Activated T-cell treated with anti-CD3 and anti-CD28 coated beads, Interleukin-2, amount 50 U/mL, for 72 hours (primary cell): ENCODE results near the gene SLAMF6. TPM values are rescaled to one million over a fixed set of nuclear protein-coding genes. Genes with fewer than 3 reads are reported as not detected.

Experiments used
- ATAC-seq, 2 donors: fragments of 150-1000 bp; cut with Tn5 transposase; replicated peaks in 1 of 2; 2 replicates each; pipeline ENCODE4 v1.10.0; 2021; ENCODE audit warnings: moderate library complexity in 2 of 2, mild to moderate bottlenecking in 1 of 2
- DNase-seq, 2 donors: peaks; one replicate each; pipeline ENCODE4 v3.0.0; 2021 to 2022; ENCODE audit warnings: mixed read lengths in 1 of 2
- H3K27ac Mint-ChIP-seq: one replicate; pipeline ENCODE4 v1.8.0; 2022; ENCODE audit warnings: mild to moderate bottlenecking, moderate library complexity, mixed read lengths
- H3K27me3 Mint-ChIP-seq: one replicate; pipeline ENCODE4 v1.8.0; 2022; ENCODE audit warnings: low read depth, mixed read lengths
- H3K36me3 Mint-ChIP-seq, 2 donors: one replicate each; pipeline ENCODE4 v1.8.0; 2022; ENCODE audit warnings: mixed read lengths in 2 of 2, mild to moderate bottlenecking in 1 of 2; ENCODE audit not compliant: insufficient read depth in 2 of 2
- H3K4me1 Mint-ChIP-seq: one replicate; pipeline ENCODE4 v1.8.0; 2022; ENCODE audit warnings: low read depth, mixed read lengths
- H3K4me3 Mint-ChIP-seq, 2 donors: one replicate each; pipeline ENCODE4 v1.8.0; 2022; ENCODE audit warnings: mild to moderate bottlenecking in 2 of 2, mixed read lengths in 2 of 2, moderate library complexity in 2 of 2
- H3K9me3 Mint-ChIP-seq, 2 donors: one replicate each; pipeline ENCODE4 v1.8.0; 2022; ENCODE audit warnings: mixed read lengths in 2 of 2
- total RNA-seq, 2 donors: library from RNA; stranded (reverse); gene quantifications; one replicate each; pipeline ENCODE4 v1.2.3, GENCODE V29; 2022

The SLAMF6 gene
- total RNA-seq, 2 donors from 2014 or later = 41.6 to 48.8 TPM

GRCh38 chr1:160553778-160554177 is 30.7 kb upstream of the SLAMF6 start:
- H3K27ac Mint-ChIP-seq = no peak overlapping the region

GRCh38 chr1:160552425-160552824 is 29.4 kb upstream of the SLAMF6 start:
- H3K36me3 Mint-ChIP-seq = peaks cover 0 to 3% of the 10 kb centered on the region in 2 donors
- H3K27me3 Mint-ChIP-seq = no peaks in the 10 kb centered on the region
- H3K4me1 Mint-ChIP-seq = peaks cover 11% of the 10 kb centered on the region
- peak overlapping the region; percentile 3 for H3K27ac Mint-ChIP-seq
- no peak for ATAC-seq
- H3K4me3 Mint-ChIP-seq = no peak overlapping the region
- DNase-seq = no peak
- no peaks in the 10 kb centered on the region for H3K9me3 Mint-ChIP-seq

More at GRCh38 chr1:160553778-160554177, 30.7 kb upstream of the SLAMF6 start:
- Mint-ChIP-seq H3K4me1 (peaks cover 19% of the 10 kb centered on the region), H3K36me3 (peaks cover 0 to 5% of the 10 kb centered on the region in 2 donors), H3K9me3 (no peaks in the 10 kb centered on the region), H3K27me3 (no peaks in the 10 kb centered on the region), H3K4me3 (no peak overlapping the region)
- DNase-seq (no peak), ATAC-seq (no peak)

- H3K4me3 Mint-ChIP-seq = no peak overlapping the region
- peaks cover 0 to 3% of the 10 kb centered on the region in 2 donors for H3K36me3 Mint-ChIP-seq
- H3K27me3 Mint-ChIP-seq = no peaks in the 10 kb centered on the region
- peak; percentile 61 to 86 for ATAC-seq
- H3K4me1 Mint-ChIP-seq = peaks cover 11% of the 10 kb centered on the region
- H3K27ac Mint-ChIP-seq = peak overlapping the region; percentile 61
- no peaks in the 10 kb centered on the region for H3K9me3 Mint-ChIP-seq
- peak; percentile 55 to 80 for DNase-seq
These were observed 27.5 kb upstream of the SLAMF6 start for GRCh38 chr1:160550572-160551034.

GRCh38 chr1:160549665-160550006 is 26.6 kb upstream of the SLAMF6 start:
- H3K36me3 Mint-ChIP-seq = peaks cover 0 to 3% of the 10 kb centered on the region in 2 donors

GRCh38 chr1:160548960-160549664 is 26.1 kb upstream of the SLAMF6 start:
- Mint-ChIP-seq H3K9me3 (no peaks in the 10 kb centered on the region), H3K4me1 (peaks cover 22% of the 10 kb centered on the region), H3K27me3 (no peaks in the 10 kb centered on the region), H3K4me3 (no peak overlapping the region), H3K36me3 (peaks cover 0 to 3% of the 10 kb centered on the region in 2 donors), H3K27ac (peak overlapping the region; percentile 31)
- DNase-seq (no peak), ATAC-seq (no peak)

More at GRCh38 chr1:160549665-160550006, 26.6 kb upstream of the SLAMF6 start:
- Mint-ChIP-seq H3K4me1 (peaks cover 16% of the 10 kb centered on the region), H3K4me3 (no peak overlapping the region), H3K27ac (no peak overlapping the region), H3K27me3 (no peaks in the 10 kb centered on the region), H3K9me3 (no peaks in the 10 kb centered on the region)
- no peak for DNase-seq
- no peak for ATAC-seq

- ATAC-seq (no peak), DNase-seq (no peak)
- Mint-ChIP-seq H3K9me3 (no peaks in the 10 kb centered on the region), H3K27me3 (no peaks in the 10 kb centered on the region), H3K4me3 (no peak overlapping the region), H3K4me1 (peaks cover 27% of the 10 kb centered on the region), H3K36me3 (peaks cover 0 to 3% of the 10 kb centered on the region in 2 donors), H3K27ac (no peak overlapping the region)
These were observed 25.1 kb upstream of the SLAMF6 start for GRCh38 chr1:160548183-160548582.

- Mint-ChIP-seq H3K36me3 (no peaks in the 10 kb centered on the region), H3K27ac (no peak overlapping the region), H3K4me1 (peaks cover 20% of the 10 kb centered on the region), H3K27me3 (no peaks in the 10 kb centered on the region), H3K9me3 (no peaks in the 10 kb centered on the region), H3K4me3 (no peak overlapping the region)
- DNase-seq (no peak), ATAC-seq (no peak)
These were observed 24.4 kb upstream of the SLAMF6 start for GRCh38 chr1:160547422-160547821.

DNA sequence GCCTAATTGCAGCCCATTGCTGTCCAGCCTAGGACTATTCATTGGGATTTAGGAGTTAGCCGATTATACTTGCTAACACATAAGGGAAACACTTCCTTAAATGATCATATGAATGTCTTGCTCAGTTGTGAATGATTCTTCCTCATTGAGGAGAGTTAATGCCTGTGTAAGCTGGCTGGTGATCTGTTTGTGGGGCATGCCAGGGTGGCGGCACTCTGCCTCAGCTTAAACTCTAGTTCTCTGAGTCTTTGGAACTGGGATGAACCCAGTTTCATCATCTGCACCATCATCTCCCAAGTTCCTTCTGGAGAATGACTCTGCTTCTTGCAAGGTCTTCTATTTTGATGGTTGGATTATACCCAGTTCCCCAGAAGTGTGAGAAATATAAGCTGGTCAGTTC is 23.9 kb upstream of the SLAMF6 start:
- no peak for ATAC-seq
- Mint-ChIP-seq H3K4me1 (peaks cover 20% of the 10 kb centered on the region), H3K27ac (no peak overlapping the region), H3K36me3 (no peaks in the 10 kb centered on the region), H3K27me3 (no peaks in the 10 kb centered on the region), H3K9me3 (no peaks in the 10 kb centered on the region), H3K4me3 (no peak overlapping the region)
- DNase-seq = no peak

DNA sequence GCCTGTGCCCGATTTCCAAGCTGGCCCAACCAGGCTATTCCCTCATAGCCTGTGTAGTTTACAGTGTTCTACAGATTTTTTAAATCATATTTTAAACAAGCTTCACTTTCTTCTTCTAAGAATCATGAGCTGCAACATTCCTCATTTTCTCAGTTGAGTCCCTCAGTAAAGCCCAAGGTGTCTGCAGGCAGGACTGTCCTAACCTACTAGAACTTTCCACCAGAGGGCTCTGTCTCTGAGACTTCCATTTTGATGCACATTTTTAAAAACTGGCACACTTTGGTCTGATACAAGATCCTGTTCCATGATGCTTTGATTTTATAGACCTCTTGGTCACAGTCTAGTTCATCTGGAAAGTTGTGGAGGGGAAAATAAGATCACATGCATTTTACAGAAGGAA is 21.6 kb upstream of the SLAMF6 start:
- ATAC-seq (peak; percentile 52 to 61), DNase-seq (peak in 1 of 2 donors; percentile 35)
- H3K4me3 Mint-ChIP-seq = peak overlapping the region in 1 of 2 donors; percentile 20
- peak overlapping the region; percentile 82 for H3K27ac Mint-ChIP-seq
- no peaks in the 10 kb centered on the region for H3K9me3 Mint-ChIP-seq
- no peaks in the 10 kb centered on the region for H3K36me3 Mint-ChIP-seq
- H3K4me1 Mint-ChIP-seq = peaks cover 41% of the 10 kb centered on the region
- no peaks in the 10 kb centered on the region for H3K27me3 Mint-ChIP-seq

- peaks cover 0 to 1% of the 10 kb centered on the region in 2 donors for H3K9me3 Mint-ChIP-seq
- no peaks in the 10 kb centered on the region for H3K27me3 Mint-ChIP-seq
- DNase-seq = no peak
- H3K4me3 Mint-ChIP-seq = no peak overlapping the region
- ATAC-seq = no peak
- H3K4me1 Mint-ChIP-seq = peaks cover 52% of the 10 kb centered on the region
- H3K27ac Mint-ChIP-seq = peak overlapping the region; percentile 92
- peaks cover 0 to 2% of the 10 kb centered on the region in 2 donors for H3K36me3 Mint-ChIP-seq
These were observed 19.4 kb upstream of the SLAMF6 start for GRCh38 chr1:160542303-160542945.

DNA sequence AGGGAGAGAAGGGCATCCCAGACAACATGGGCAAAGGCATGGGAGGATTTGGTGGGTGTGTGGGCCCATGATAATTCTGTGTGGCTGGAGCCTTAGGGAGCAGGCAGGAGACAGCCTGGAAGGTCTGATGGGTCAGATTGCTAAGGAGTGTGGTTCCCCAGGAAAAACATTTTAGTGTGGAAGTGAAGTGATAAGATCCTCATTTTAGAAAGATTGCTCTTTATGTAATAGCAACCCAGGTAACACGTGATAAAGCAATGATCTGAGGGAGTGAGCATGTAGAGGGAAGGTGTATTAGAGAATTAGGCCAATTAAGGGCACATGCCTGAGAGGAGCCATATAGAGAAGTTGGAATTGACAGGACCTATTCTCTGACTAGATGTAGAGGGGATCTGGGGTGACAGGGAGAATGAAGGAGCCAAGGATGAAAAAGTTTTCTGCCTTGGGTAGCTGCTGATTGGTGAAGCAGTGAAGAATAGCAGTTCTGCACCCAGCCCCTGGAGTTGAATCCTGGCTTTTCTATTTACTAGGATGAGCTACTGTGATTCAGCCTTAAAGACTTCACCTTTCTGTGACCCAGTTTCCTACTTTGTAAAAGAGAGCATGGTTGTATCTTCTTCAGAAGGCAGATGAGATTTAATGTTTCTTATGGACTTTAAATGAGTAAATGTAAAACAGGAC is 18.7 kb upstream of the SLAMF6 start:
- no peaks in the 10 kb centered on the region for H3K27me3 Mint-ChIP-seq
- H3K36me3 Mint-ChIP-seq = peaks cover 2 to 3% of the 10 kb centered on the region in 2 donors
- peaks cover 52% of the 10 kb centered on the region for H3K4me1 Mint-ChIP-seq
- peaks cover 0 to 3% of the 10 kb centered on the region in 2 donors for H3K9me3 Mint-ChIP-seq
- ATAC-seq (no peak), DNase-seq (no peak)
- no peak overlapping the region for H3K4me3 Mint-ChIP-seq
- peak overlapping the region; percentile 92 for H3K27ac Mint-ChIP-seq

GRCh38 chr1:160540859-160541233 is 17.8 kb upstream of the SLAMF6 start:
- no peak for ATAC-seq
- peaks cover 0 to 8% of the 10 kb centered on the region in 2 donors for H3K9me3 Mint-ChIP-seq
- H3K4me3 Mint-ChIP-seq = peak overlapping the region; percentile 56 to 72
- peaks cover 52% of the 10 kb centered on the region for H3K4me1 Mint-ChIP-seq
- no peak for DNase-seq
- H3K36me3 Mint-ChIP-seq = peaks cover 5 to 9% of the 10 kb centered on the region in 2 donors
- no peaks in the 10 kb centered on the region for H3K27me3 Mint-ChIP-seq
- H3K27ac Mint-ChIP-seq = peak overlapping the region; percentile 92
